HG03521 (cell line): Measurements from ENCODE around the gene COL9A3.
"Not testable (repeated sequence)": the region's sequence is repeated elsewhere in the genome, so short reads cannot be mapped to it uniquely, and the experiment has no call there.

Experiments used
- ATAC-seq: cut with Tn5 transposase; IDR thresholded peaks from one replicate; pipeline ENCODE4 v1.9.1; 2021; ENCODE audit warnings: mild to moderate bottlenecking, moderate library complexity; ENCODE audit not compliant: unreplicated experiment

COL9A3 gene

DNA sequence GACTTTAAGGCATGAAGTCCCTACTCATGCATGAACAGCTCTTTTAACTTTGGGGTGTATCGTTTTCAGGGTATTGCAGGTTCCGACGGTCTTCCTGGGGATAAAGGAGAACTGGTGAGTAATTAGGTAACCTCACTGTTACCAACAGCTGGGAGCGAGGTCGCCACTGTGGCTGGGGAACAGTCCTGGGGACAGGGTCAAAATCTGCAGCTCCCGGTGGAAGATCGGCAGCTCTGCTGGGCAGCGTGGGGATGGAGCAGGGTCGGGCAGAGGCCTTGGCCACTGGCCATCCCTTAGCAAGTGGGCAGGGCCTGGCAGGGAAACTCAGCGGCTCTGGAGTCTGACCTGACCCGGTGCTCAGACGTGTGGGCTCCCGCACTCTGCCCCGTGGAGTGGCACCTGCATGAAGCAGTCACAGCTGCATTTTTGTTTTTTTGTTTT, 16.1 kb downstream of the COL9A3 start:
- no peak for ATAC-seq

DNA sequence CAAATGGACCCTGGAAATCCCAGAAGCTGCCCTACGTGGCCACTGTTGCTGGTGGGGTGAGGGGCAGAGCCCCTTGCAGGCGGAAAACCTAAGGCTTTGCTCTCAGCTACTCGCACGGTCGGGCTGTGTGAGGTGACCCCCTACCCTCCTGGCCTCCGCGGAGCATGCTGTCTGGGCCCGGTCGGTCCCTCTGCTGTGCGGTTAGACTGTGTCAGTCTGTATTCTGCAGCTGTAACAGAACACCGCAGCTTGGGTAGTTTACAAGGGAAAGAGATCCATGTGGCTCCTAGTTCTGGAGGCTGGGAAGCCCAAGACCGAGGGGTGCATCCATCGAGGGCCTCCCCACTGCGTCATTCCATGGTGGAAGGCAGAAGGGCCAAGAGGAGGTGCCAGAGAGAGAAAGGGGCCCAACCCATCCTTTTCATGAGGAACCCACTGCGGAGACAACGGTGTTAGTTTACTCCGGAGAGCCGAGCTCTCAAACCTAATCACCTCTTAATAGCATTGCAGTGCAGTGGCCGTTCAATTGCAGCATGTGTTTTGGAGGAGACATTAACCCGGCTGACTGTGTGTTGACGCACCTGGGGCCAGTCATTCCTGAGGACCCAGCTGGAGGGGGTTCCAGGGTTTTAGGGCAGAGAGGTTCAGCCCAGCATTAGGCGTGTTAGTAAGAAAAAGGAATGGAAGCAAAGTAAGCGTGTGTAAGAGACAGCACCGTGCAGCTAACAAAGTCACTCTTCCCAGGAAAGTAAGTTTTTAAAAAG, 18.3 kb downstream of the COL9A3 start:
- no peak for ATAC-seq

DNA sequence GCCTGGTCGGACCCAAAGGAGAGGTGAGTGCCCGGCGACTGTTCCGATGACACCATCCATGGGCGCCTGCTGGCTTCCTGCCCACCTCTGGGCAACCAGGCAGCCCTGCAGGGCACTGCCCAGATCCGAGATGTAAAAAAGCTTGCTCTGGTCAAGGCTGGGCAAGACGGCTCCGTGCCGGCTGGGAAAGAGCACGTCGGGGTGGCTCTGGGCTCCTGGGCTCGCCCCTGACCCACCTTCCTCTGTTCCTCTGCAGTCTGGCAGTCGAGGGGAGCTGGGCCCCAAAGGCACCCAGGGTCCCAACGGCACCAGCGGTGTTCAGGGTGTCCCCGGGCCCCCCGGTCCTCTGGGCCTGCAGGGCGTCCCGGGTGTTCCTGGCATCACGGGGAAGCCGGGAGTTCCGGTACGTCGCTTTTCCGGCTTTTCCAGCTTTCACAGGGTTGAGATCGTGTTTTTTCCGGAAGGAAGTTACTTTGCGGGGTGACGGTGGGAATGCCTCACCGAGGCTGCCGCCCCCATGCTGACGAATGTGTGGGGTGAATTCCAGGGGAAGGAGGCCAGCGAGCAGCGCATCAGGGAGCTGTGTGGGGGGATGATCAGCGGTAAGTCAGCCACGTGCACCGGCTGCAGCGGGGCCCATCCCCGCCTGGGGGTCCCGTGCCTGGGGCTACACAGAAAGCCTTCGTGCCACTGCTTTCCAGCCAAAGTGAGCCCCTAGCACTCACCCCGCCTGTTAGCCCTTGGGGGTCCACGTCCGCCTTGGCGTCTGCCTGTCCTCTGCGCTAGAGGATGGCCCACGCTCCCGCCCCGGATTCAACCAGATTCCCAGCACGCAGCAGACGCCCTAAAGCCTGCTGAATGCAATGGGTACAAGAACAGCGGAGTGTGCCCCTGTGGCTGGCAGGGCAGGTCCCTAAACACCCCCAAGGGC, 19.3 kb downstream of the COL9A3 start:
- ATAC-seq = no peak

DNA sequence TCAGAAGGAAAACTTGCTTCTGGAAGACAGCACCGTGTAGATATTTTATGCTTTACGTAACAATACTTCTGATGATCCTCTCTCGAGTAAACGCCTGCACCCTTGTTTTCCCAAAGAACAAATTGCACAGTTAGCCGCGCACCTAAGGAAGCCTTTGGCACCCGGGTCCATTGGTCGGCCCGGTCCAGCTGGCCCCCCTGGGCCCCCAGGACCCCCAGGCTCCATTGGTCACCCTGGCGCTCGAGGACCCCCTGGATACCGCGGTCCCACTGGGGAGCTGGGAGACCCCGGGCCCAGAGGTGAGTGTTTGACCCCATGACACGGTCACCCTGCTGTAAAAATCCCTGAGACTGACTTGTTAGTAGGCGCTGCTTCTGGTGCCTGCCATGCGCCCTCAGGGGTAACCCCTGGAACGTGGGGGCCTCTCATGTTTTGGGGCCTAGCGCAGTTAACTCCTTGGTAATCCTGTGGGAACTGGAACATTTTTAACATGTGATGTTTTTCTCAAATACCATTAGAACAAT, 20.2 kb downstream of the COL9A3 start:
- ATAC-seq = no peak

DNA sequence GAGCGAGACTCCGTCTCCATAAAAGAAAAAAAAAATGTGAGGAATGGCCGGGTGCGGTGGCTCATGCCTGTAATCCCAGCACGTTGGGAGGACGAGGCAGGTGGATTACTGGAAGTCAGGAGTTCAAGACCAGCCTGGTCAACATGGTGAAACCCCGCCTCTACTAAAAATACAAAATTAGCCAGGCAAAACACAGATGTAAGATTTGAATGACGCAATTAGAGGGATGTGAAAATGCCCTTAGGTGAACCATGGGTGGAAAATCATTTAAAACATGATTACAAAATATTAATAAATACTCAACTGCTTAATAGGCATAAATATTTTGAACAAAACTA, 20.9 kb downstream of the COL9A3 start:
- no peak for ATAC-seq

DNA sequence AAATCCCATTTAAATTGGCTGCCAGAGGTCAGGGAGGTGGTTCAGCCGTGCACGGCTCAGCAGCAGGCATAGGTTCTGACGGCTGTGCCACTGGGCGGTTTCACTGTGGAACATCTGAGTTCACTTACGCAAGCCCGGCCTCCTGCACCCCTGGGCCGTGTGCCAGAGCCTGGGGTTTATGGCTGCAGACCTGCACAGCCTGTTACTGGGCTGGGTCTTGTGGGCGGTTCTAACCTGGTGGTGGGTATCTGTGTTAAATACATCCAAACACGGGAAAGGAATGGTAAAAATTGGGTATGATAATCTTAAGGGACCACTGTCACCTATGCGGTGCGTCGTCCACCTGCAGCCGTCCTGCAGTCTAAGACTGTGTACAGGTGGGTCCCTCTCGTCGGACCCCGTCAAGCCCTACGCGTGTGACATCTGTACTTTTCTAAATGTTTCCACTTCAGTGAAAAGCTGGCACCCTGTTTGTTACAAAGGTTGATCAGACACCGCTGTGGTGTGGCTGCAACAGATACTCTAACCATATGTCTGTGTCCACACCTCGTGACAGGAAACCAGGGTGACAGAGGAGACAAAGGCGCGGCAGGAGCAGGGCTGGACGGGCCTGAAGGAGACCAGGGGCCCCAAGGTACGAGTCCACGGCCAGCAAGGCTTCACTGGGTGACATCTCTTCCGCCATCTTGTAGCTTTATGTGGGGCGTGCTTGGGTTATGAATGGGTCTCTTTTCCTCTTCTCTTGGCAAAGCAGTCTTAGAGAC, 21.5 kb downstream of the COL9A3 start:
- ATAC-seq = no peak

DNA sequence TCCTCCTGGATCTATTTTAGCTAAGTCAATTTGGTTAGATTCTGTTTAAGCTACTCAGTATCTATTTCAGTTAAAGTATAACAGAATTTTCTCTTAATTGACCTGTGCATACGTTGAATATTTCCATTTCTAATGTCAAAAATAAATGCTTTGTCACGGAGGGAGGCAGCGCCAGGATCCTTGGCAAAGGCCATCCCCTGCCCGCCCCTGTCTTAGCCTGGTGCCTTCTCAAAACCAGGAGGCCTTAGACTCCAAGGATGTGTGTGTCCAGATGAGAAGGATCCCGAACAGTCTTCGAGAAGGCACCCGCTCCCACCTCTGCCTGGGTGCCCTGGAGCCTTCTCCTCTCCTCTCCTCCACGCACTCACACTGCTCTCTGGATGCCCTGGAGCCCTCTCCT, 22.4 kb downstream of the COL9A3 start:
- no peak for ATAC-seq

DNA sequence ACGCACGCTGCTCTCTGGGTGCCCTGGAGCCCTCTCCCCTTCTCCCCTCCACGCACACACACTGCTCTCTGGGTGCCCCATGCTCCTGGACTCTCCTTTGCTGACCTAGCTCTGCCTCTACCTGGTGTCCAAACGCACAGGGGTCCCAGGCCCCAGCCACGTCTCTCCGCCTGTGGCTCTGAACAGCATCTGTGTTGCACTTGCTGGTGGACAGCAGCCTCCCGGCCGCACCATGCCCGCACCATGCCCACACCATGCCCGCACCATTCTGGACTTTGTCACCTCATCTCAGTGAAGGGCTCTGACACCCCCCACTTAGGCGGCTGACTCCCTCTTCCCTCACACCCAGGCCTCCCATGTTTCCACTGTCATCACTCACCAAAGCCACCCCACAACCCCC, 23.0 kb downstream of the COL9A3 start:
- ATAC-seq = no peak

DNA sequence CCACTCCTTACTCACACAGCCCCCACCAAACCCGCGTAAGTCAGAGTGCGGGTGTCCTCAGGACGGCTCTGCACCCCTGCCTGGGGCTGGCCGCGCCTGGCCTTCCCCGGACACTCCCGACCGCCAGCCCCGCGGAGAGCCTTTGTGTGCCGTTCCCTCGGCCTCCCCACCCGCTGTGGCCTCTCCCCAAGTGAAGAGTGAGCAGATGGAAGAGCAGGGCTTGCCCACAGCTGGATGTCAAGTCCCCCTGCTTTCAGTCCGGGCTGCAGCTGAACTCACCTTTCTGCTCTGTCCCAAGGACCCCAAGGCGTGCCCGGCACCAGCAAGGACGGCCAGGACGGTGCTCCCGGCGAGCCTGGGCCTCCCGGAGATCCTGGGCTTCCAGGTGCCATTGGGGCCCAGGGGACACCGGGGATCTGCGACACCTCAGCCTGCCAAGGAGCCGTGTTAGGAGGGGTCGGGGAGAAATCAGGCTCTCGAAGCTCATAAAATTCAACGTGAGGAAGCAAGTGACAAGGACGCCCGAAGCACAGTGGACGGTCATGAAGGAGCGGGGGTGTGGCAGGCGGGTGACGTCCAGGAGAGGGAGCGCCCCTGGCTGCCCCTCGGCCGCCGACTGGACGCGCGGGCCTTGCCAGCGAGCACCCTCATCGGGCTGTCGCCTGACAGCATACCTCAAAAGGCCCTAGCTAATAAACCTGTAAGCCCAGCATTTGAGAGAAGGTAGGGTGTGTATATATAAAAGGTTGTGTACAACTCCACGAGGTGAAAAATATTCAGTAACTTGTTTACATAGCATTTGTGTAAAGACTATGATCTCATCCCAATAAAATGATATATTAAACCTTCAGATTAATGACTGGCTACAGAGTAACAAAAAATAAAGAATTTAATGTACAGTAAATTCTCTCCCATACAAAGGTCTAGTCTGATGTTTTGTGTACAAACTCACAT, 23.7 kb downstream of the COL9A3 start:
- ATAC-seq = no peak

DNA sequence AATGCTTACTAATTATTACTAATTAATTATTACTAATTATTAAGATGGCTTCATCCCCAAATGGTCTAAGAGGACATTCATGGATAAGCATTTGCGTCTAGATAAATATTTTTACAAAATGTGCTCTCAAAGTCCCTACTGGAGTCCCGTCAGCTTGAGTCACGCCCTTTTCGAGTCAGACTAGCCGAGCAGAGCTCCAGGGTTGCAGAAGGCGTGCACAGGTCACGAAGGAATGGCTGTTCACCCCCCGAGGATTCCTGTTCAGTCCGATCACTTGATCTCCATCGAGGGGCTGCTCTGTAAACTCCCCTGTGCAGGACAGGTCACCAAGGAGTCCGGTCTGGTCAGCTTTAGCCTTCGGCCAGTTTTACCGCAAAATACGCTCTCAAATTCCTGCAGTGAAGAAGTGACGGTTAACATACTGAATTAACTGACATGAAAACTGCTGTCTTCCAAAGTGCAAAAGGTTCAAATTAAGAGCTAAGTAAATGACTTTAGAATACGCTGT, 24.9 kb downstream of the COL9A3 start:
- no peak for ATAC-seq

DNA sequence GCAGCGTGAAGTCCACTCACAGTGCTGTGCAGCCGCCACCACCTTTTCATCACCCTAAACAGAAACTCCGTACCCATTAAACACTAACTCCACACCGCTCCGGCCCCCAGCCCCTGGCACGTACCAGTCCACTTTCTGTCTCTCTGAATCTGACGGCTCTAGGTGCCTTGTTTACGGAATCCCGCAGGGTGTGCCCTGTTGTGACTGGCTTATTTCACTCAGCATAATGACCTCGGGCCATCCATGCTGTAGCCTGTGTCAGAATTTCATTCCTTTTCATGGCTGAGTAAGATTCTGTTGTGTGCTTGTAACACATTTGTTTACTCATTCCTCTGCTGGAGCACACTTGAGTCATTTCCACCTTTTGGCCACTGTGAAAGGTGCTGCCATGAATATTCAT, 26.8 kb downstream of the COL9A3 start:
- ATAC-seq = no peak

DNA sequence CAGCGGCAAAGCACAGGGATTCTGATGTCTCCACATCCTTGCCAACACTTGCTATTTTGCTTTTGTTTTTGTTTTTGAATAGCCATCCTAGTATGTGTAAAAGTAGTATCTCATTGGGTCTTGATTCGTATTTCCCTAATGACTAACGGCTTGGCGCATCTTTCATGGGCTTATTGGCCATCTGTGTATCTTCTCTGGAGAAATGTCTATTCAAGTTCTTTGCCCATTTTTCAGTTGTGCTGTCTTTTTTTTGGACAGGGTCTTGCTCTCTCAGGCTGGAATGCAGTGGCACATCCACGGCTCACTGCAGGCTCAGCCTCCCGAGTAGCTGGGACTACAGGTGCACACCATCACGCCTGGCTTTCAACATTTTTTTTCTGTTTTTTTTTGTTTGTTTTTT, 27.3 kb downstream of the COL9A3 start:
- ATAC-seq = no peak

DNA sequence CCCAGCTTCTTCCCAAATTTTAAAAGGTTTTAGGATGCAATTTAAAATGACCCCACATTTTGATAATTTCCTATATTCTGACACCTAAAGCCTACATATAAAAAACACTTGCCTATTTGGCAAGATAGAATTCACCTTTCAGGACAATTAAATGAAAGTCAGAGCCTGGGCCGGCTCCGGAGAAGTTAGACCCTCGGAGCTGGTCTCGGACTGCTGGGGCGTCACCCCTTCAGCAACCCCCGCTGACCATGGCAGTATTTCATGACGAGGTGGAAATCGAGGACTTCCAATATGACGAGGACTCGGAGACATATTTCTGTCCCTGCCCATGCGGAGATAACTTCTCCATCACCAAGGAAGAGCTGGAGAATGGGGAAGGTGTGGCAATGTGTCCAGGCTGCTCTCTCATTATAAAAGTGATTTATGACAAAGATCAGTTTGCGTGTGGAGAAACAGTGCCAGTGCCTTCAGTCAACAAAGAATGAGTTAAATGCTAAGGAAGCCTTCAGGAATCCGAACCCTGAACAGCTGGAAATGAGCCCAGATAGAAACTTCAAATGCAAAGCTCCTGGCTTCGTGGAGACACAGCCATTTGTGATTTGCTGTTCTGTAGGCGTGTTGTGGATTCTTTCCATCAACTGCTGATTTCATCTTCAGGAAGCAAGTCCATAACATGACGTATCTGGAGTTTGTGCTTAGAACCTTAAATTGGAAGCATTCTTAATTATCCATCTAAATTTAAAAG, 28.7 kb downstream of the COL9A3 start:
- no peak for ATAC-seq

DNA sequence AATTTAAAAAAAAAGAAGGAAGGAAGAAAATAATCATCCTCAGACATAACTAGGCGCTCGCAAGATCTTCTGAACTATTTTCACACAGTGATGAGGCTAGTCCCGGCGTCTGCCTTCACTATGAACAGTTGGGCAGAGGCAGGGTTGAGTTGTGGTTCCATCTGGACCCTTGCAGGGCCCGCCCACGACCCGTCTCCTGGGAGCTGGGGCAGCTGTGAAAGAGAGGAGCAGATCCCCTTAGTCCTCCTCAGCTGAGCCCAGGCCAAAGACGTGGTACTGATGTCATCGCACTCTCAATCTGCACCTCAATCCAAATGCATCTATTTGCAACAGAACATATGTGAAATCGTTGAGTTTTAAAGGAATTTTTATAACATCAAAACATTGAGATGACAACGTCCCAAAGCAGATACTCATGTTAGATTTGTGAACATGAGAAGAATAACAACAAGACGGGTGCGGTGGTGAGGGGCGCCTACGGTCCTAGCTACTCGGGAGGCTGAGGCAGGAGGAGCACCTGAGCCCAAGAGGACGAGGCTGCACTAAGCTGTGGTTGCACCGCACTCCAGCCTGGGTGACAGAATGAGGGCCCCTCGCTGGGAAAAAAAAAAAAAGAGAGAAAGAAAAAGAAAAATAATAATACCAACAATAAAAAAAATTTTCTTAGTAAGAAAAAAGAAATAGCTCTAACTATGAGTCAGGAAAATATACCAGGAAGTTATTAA, 29.5 kb downstream of the COL9A3 start:
- no peak for ATAC-seq

DNA sequence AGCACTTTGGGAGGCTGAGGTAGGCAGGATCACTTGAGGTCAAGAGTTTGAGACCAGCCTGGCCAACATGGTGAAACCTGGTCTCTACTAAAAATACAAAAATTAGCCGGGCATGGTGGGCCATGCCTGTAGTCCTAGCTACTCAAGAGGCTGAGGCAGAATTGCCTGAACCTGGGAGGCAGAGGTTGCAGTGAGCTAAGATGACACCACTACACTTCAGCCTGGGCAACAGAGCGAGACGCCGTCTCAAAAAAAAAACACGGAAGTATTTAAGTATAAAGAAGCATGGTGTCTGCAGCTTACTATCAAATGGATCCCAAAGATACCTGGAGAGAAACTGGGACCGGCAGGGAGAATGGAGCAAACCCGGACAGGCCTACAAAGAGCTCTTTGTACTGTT, 32.1 kb downstream of the COL9A3 start:
- not testable (repeated sequence) for ATAC-seq

DNA sequence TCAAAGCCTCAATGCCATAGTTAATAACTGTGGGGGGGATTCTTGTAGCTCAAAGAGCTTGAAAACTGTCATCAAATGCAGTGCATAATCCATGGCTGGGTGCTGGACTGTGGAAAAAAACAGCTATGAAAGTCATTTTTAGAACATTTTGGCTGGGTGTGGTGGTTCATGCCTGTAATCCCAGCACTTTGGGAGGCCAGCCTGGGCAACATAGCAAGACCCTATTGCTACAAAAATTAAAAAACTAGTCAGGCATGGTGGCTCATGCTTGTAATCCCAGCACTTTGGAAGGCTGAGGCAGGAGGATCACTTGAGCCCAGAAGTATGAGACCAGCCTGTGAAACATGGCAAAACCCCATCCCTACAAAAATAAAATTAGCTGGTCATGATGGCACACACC, 32.6 kb downstream of the COL9A3 start:
- ATAC-seq = no peak

DNA sequence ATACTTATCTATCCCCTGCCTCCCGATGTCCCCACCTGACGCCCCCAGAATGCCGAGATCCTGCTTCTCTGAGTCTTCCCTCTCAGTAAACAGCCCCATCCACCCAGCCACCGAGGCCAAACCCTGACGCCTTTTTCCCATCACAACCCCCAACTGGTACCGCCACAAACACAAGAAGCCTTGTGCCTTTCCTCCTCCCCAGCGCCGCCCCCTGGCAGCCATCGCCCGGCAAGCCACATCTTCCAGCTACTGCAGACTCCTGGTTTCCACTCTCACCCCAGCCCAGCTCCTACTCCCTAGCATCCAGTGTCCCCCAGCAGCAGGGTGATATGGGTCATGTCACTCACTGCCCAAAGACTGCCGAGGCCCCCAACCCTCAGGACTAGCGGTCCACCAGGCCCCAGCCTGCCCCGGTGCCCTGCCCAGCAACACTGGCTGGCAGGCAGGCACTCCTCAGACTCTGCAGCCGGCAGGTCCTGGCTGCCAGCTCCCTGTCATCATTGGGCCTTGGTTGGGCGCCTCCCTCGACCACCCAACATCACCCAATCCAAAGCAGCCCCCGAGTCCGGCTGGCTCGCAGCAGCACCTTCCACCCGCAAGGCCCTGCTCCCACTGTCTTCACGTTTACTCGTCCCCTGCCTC, 33.6 kb downstream of the COL9A3 start:
- no peak for ATAC-seq

DNA sequence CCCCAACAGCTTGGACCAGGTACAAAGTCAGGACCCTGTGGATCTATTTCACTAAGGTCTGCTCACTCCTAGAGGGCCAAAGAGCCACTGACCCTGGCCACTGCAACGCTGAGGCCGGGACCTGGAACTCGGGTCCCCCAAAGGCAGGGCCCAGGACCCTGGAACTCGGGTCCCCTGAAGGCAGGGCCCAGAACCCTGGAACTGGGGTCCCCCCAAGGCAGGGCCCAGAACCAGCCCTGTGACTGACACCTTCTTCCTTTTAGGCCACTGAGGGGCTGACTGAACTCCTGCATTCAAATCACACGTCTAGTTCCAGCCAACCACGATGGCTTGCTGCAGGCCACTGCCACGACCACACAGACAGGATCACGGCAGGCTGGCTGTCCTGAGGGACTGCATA, 35.3 kb downstream of the COL9A3 start:
- ATAC-seq = no peak
